Upper lobe of left lung (tissue), 4 donors: ENCODE data around the gene SPRYD7.

ENCODE experiments used
- POLR2AphosphoS5 ChIP-seq, 2 donors: sonication (generic); formaldehyde crosslinking; IDR thresholded peaks; one replicate each; pipeline ENCODE4 v1.5.1; 2017; ENCODE audit warnings: antibody characterized with exemption in 2 of 2
- TF ChIP-seq, protein P1 (sequence below), 6 experiments: fragments of 450-650 bp in 4 of 6; fragments of 200-600 bp in 2 of 6; sonication (generic) in 2 of 6; IDR thresholded peaks; one replicate each; pipeline ENCODE4 v1.5.1; 2016 to 2019; ENCODE audit warnings: antibody characterized with exemption in 6 of 6

DNA sequence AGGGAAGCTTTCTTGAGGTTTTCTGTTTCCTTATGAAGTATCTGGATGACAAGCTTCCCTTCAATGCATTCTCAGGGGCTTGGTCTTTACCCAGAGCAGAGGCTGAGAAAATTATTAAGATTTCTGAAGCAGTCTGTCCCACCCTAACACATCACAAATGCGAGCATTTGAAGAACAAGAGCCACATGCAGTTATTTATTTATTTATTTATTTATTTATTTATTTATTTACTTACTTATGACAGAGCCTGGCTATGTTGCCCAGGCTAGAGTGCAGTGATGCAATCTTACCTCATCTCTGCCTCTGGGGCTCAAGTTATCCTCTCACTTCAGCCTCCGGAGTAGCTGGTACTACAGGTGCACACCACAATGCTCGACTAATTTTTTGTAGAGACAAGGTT lies 38.4 kb downstream of the SPRYD7 start:
- no peak for TF ChIP-seq POLR2AphosphoS5 (IDR thresholded peaks at IDR 0.05)
- TF ChIP-seq, protein P1, sequence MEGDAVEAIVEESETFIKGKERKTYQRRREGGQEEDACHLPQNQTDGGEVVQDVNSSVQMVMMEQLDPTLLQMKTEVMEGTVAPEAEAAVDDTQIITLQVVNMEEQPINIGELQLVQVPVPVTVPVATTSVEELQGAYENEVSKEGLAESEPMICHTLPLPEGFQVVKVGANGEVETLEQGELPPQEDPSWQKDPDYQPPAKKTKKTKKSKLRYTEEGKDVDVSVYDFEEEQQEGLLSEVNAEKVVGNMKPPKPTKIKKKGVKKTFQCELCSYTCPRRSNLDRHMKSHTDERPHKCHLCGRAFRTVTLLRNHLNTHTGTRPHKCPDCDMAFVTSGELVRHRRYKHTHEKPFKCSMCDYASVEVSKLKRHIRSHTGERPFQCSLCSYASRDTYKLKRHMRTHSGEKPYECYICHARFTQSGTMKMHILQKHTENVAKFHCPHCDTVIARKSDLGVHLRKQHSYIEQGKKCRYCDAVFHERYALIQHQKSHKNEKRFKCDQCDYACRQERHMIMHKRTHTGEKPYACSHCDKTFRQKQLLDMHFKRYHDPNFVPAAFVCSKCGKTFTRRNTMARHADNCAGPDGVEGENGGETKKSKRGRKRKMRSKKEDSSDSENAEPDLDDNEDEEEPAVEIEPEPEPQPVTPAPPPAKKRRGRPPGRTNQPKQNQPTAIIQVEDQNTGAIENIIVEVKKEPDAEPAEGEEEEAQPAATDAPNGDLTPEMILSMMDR (IDR thresholded peaks at IDR 0.05): no peak
